BLaER1 (cell line): ENCODE data around the gene SULF2.

Experiments
- H3K27ac ChIP-seq: shearing (Covaris generic); formaldehyde crosslinking; 2 replicates; pipeline ENCODE4 v1.8.1; 2022
- H3K27me3 ChIP-seq: shearing (Covaris generic); formaldehyde crosslinking; 2 replicates; pipeline ENCODE4 v1.8.1; 2022
- H3K36me3 ChIP-seq: shearing (Covaris generic); formaldehyde crosslinking; 2 replicates; pipeline ENCODE4 v1.8.1; 2022
- H3K4me1 ChIP-seq: shearing (Covaris generic); formaldehyde crosslinking; 2 replicates; pipeline ENCODE4 v1.8.1; 2022
- H3K4me2 ChIP-seq: shearing (Covaris generic); formaldehyde crosslinking; 2 replicates; pipeline ENCODE4 v1.8.1; 2022
- H3K4me3 ChIP-seq: shearing (Covaris generic); formaldehyde crosslinking; 2 replicates; pipeline ENCODE4 v1.8.1; 2022
- H3K9ac ChIP-seq: shearing (Covaris generic); formaldehyde crosslinking; 2 replicates; pipeline ENCODE4 v1.8.1; 2022
- H3K9me3 ChIP-seq: shearing (Covaris generic); formaldehyde crosslinking; 2 replicates; pipeline ENCODE4 v1.8.1; 2022
- H4K20me1 ChIP-seq: shearing (Covaris generic); formaldehyde crosslinking; 2 replicates; pipeline ENCODE4 v1.8.1; 2022
- Cebpa-rat ChIP-seq: shearing (Covaris generic); IDR thresholded peaks from 2 replicates; pipeline ENCODE4 v1.8.1; 2022

SULF2 gene

GRCh38 chr20:47791084-47791599, 5.9 kb upstream of the SULF2 start:
- H3K27ac ChIP-seq, result no peak overlapping the region
- no peak for TF ChIP-seq Cebpa-rat
- H3K27me3 ChIP-seq, result peaks cover 35% of the 10 kb centered on the region
- H3K36me3 ChIP-seq, result no peaks in the 10 kb centered on the region
- peaks cover 12% of the 10 kb centered on the region for H3K4me1 ChIP-seq
- H3K9ac ChIP-seq, result no peak overlapping the region
- no peak overlapping the region for H3K4me3 ChIP-seq
- no peaks in the 10 kb centered on the region for H3K9me3 ChIP-seq
- peaks cover 4% of the 10 kb centered on the region for H4K20me1 ChIP-seq
- no peak overlapping the region for H3K4me2 ChIP-seq

DNA sequence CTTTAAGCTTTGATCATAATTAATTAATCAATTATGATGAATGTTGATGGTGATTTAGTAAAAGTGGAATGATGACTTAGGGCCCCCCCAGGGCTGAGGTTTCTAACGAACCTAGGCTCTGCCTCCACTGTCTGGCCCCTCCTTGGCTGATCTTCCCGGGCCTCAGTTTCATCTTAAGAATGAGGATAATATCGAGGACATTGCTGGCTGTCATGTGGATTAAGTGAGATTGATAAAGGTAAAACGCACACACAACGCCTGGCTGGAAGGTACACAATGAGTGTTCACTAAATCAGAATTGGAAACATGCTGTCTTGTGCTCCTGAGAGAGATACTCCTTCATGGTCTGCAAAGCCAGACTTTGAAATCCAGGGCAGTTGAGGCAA, 5.3 kb upstream of the SULF2 start:
- Histone ChIP-seq H3K4me1 (peaks cover 18% of the 10 kb centered on the region), H3K4me2 (no peak overlapping the region), H3K9ac (no peak overlapping the region), H3K4me3 (no peak overlapping the region), H4K20me1 (peaks cover 10% of the 10 kb centered on the region), H3K9me3 (no peaks in the 10 kb centered on the region), H3K36me3 (no peaks in the 10 kb centered on the region), H3K27me3 (peaks cover 41% of the 10 kb centered on the region), H3K27ac (no peak overlapping the region)
- TF ChIP-seq Cebpa-rat, result no peak

- Histone ChIP-seq H3K9ac (no peak overlapping the region), H3K27me3 (peaks cover 46% of the 10 kb centered on the region), H3K4me2 (no peak overlapping the region), H3K4me3 (no peak overlapping the region), H3K4me1 (peaks cover 18% of the 10 kb centered on the region), H3K9me3 (no peaks in the 10 kb centered on the region), H4K20me1 (peaks cover 11% of the 10 kb centered on the region), H3K36me3 (no peaks in the 10 kb centered on the region), H3K27ac (no peak overlapping the region)
- no peak for TF ChIP-seq Cebpa-rat
Observed at GRCh38 chr20:47789764-47790579, 4.7 kb upstream of the SULF2 start.

GRCh38 chr20:47789081-47789763, 3.9 kb upstream of the SULF2 start:
- no peak for TF ChIP-seq Cebpa-rat
- no peak overlapping the region for H3K4me2 ChIP-seq
- no peak overlapping the region for H3K27ac ChIP-seq
- H3K27me3 ChIP-seq, result peaks cover 54% of the 10 kb centered on the region
- no peak overlapping the region for H3K4me3 ChIP-seq
- no peaks in the 10 kb centered on the region for H3K9me3 ChIP-seq
- peaks cover 25% of the 10 kb centered on the region for H3K4me1 ChIP-seq
- H3K9ac ChIP-seq, result no peak overlapping the region
- peaks cover 18% of the 10 kb centered on the region for H4K20me1 ChIP-seq
- H3K36me3 ChIP-seq, result no peaks in the 10 kb centered on the region

- TF ChIP-seq Cebpa-rat, result no peak
- Histone ChIP-seq H3K9me3 (no peaks in the 10 kb centered on the region), H3K4me2 (no peak overlapping the region), H4K20me1 (peaks cover 23% of the 10 kb centered on the region), H3K4me3 (no peak overlapping the region), H3K27ac (no peak overlapping the region), H3K36me3 (no peaks in the 10 kb centered on the region), H3K9ac (no peak overlapping the region), H3K27me3 (peaks cover 59% of the 10 kb centered on the region), H3K4me1 (peaks cover 27% of the 10 kb centered on the region)
Observed at GRCh38 chr20:47788741-47789080, 3.4 kb upstream of the SULF2 start.

- peak overlapping the region; percentile 87 for H3K4me2 ChIP-seq
- TF ChIP-seq Cebpa-rat, result no peak
- H4K20me1 ChIP-seq, result peaks cover 41% of the 10 kb centered on the region
- H3K36me3 ChIP-seq, result no peaks in the 10 kb centered on the region
- no peaks in the 10 kb centered on the region for H3K9me3 ChIP-seq
- peaks cover 19% of the 10 kb centered on the region for H3K4me1 ChIP-seq
- H3K27me3 ChIP-seq, result peaks cover 79% of the 10 kb centered on the region
- no peak overlapping the region for H3K27ac ChIP-seq
- no peak overlapping the region for H3K4me3 ChIP-seq
- H3K9ac ChIP-seq, result no peak overlapping the region
Observed at GRCh38 chr20:47786765-47787107, 1.5 kb upstream of the SULF2 start.

- no peak overlapping the region for H3K27ac ChIP-seq
Observed at GRCh38 chr20:47785854-47786764, 828 bp upstream of the SULF2 start.

GRCh38 chr20:47784599-47785310, 526 bp downstream of the SULF2 start:
- Histone ChIP-seq H3K9me3 (no peaks in the 10 kb centered on the region), H3K36me3 (no peaks in the 10 kb centered on the region), H4K20me1 (peaks cover 43% of the 10 kb centered on the region), H3K4me3 (peak overlapping the region; percentile 61), H3K9ac (no peak overlapping the region), H3K4me1 (peaks cover 18% of the 10 kb centered on the region), H3K27me3 (peaks cover 75% of the 10 kb centered on the region), H3K4me2 (peak overlapping the region; percentile 87), H3K27ac (no peak overlapping the region)
- TF ChIP-seq Cebpa-rat, result no peak

More at GRCh38 chr20:47785854-47786764, 828 bp upstream of the SULF2 start:
- H3K4me1 ChIP-seq, result peaks cover 18% of the 10 kb centered on the region
- H3K4me3 ChIP-seq, result peak overlapping the region; percentile 65
- no peak for TF ChIP-seq Cebpa-rat
- H3K9me3 ChIP-seq, result no peaks in the 10 kb centered on the region
- H3K27me3 ChIP-seq, result peaks cover 80% of the 10 kb centered on the region
- H3K4me2 ChIP-seq, result peak overlapping the region; percentile 87
- H4K20me1 ChIP-seq, result peaks cover 43% of the 10 kb centered on the region
- H3K36me3 ChIP-seq, result no peaks in the 10 kb centered on the region
- H3K9ac ChIP-seq, result no peak overlapping the region
